H1 (cell line): ENCODE measurements around the gene ATF7. TPM values are rescaled to one million over a fixed set of nuclear protein-coding genes. Genes with fewer than 3 reads are reported as not detected.

Source experiments
- CTCF ChIA-PET: fragments of 300-600 bp; sonication (Branson Sonifier 250); formaldehyde crosslinking; loops from one replicate; lab custom pipeline; 2021; ENCODE audit not compliant: partially characterized antibody; lab: Charles Lee
- POLR2A ChIA-PET: fragments of 300-600 bp; sonication (Branson Sonifier 250); formaldehyde crosslinking; loops from one replicate; lab custom pipeline; 2021; ENCODE audit warnings: inconsistent platforms; ENCODE audit not compliant: partially characterized antibody; lab: Charles Lee
- DNase-seq, 2 experiments: peaks; one replicate each; pipeline versions ENCODE4 v3.0.0 to v3.0.0-alpha.2; 2010 to 2022; ENCODE audit warnings: low spot score in 2 of 2, low read depth in 1 of 2, mixed read lengths in 1 of 2
- FAIRE-seq: peaks from 2 replicates; lab custom pipeline; 2011; peaks lifted over from hg19 to GRCh38; lab: Jason Lieb, UNC
- H2AFZ ChIP-seq: 2 replicates; pipeline ENCODE4 v1.8.1; 2012; ENCODE audit warnings: low read length, inconsistent platforms
- H2AK5ac ChIP-seq: 2 replicates; pipeline ENCODE4 v1.6.1; 2013; ENCODE audit warnings: low read depth, low read length
- H2BK120ac ChIP-seq: replicated peaks from 2 replicates; pipeline ENCODE3; 2013; ENCODE audit warnings: low read depth, low read length, inconsistent platforms
- H2BK12ac ChIP-seq: 2 replicates; pipeline ENCODE4 v1.6.1; 2013; ENCODE audit warnings: low read depth, low read length
- H2BK15ac ChIP-seq: 2 replicates; pipeline ENCODE4 v1.6.1; 2013; ENCODE audit warnings: low read length
- H2BK20ac ChIP-seq: 2 replicates; pipeline ENCODE4 v1.6.1; 2013; ENCODE audit warnings: low read length
- H2BK5ac ChIP-seq: 2 replicates; pipeline ENCODE4 v1.6.1; 2013; ENCODE audit warnings: low read depth, low read length
- H3K14ac ChIP-seq: 2 replicates; pipeline ENCODE4 v1.6.1; 2013; ENCODE audit warnings: inconsistent platforms; ENCODE audit not compliant: insufficient read length
- H3K18ac ChIP-seq: 2 replicates; pipeline ENCODE4 v1.6.1; 2013; ENCODE audit warnings: low read length; ENCODE audit errors: extremely low read depth
- H3K23ac ChIP-seq: 2 replicates; pipeline ENCODE4 v1.6.1; 2013; ENCODE audit warnings: inconsistent platforms; ENCODE audit not compliant: insufficient read length
- H3K23me2 ChIP-seq: 2 replicates; pipeline ENCODE4 v1.6.1; 2013; ENCODE audit warnings: low read depth, low read length
- H3K27ac ChIP-seq: 2 replicates; pipeline ENCODE4 v1.6.1; 2011; ENCODE audit warnings: low read depth, low read length, inconsistent platforms
- H3K27me3 ChIP-seq, 4 experiments: replicated peaks in 1 of 4; 1 replicate in 1 of 4; 2 replicates in 3 of 4; pipeline versions ENCODE4 v1.6.1 to v1.8.1; 2011 to 2013; ENCODE audit warnings: low read length in 3 of 4, mild to moderate bottlenecking in 3 of 4, inconsistent platforms in 2 of 4, mixed read lengths in 2 of 4, moderate library complexity in 1 of 4; ENCODE audit not compliant: control insufficient read depth in 3 of 4, insufficient read depth in 3 of 4; ENCODE audit errors: extremely low read depth in 1 of 4
- H3K36me3 ChIP-seq, 4 experiments: 2 replicates each; pipeline versions ENCODE4 v1.6.1 to v1.8.1; 2011 to 2013; ENCODE audit warnings: mild to moderate bottlenecking in 4 of 4, low read length in 3 of 4, moderate library complexity in 2 of 4, control low read depth in 1 of 4, inconsistent platforms in 1 of 4; ENCODE audit not compliant: insufficient read depth in 4 of 4, control insufficient read depth in 2 of 4
- H3K4ac ChIP-seq: replicated peaks from 2 replicates; pipeline ENCODE3; 2013; ENCODE audit warnings: low read length, low read depth, mixed read lengths, inconsistent platforms; ENCODE audit not compliant: insufficient read length
- H3K4me1 ChIP-seq, 4 experiments: replicated peaks in 1 of 4; 1 replicate in 1 of 4; 2 replicates in 3 of 4; pipeline versions ENCODE4 v1.6.1 to v1.8.1; 2011 to 2013; ENCODE audit warnings: low read length in 3 of 4, inconsistent platforms in 2 of 4, mixed read lengths in 1 of 4; ENCODE audit not compliant: insufficient read depth in 4 of 4, control insufficient read depth in 3 of 4
- H3K4me2 ChIP-seq, 2 experiments: 2 replicates each; pipeline versions ENCODE4 v1.6.1 to v1.8.1; 2011 to 2013; ENCODE audit warnings: low read depth in 2 of 2, low read length in 2 of 2, control low read depth in 1 of 2, inconsistent platforms in 1 of 2, mild to moderate bottlenecking in 1 of 2; ENCODE audit not compliant: insufficient read depth in 1 of 2
- H3K4me3 ChIP-seq, 4 experiments: fragments of 200-600, 300-600 bp in 1 of 4; sonication (generic), shearing (Covaris generic), sonication (Bioruptor Twin) in 1 of 4; 2 replicates each; pipeline versions ENCODE4 v1.5.1 to v1.8.1; 2011 to 2016; ENCODE audit warnings: low read length in 4 of 4, low read depth in 3 of 4, control low read depth in 2 of 4, inconsistent platforms in 2 of 4, mild to moderate bottlenecking in 2 of 4, mixed read lengths in 1 of 4, moderate library complexity in 1 of 4; ENCODE audit not compliant: insufficient read depth in 2 of 4; ENCODE audit errors: extremely low read depth in 1 of 4
- H3K56ac ChIP-seq: replicated peaks from 2 replicates; pipeline ENCODE3; 2013; ENCODE audit warnings: low read depth, mild to moderate bottlenecking, mixed read lengths, low read length, inconsistent platforms; ENCODE audit not compliant: insufficient read length
- H3K79me1 ChIP-seq: 2 replicates; pipeline ENCODE4 v1.6.1; 2013; ENCODE audit warnings: low read depth, low read length, control low read depth
- H3K79me2 ChIP-seq, 2 experiments: 2 replicates each; pipeline versions ENCODE4 v1.6.1 to v1.8.1; 2012 to 2013; ENCODE audit warnings: low read length in 2 of 2, mild to moderate bottlenecking in 2 of 2, inconsistent platforms in 1 of 2; ENCODE audit not compliant: insufficient read depth in 2 of 2, control insufficient read depth in 1 of 2
- H3K9ac ChIP-seq, 4 experiments: replicated peaks in 1 of 4; 1 replicate in 1 of 4; 2 replicates in 3 of 4; pipeline versions ENCODE4 v1.6.1 to v1.8.1; 2011 to 2013; ENCODE audit warnings: low read depth in 3 of 4, low read length in 3 of 4, control low read depth in 2 of 4, mild to moderate bottlenecking in 2 of 4, moderate library complexity in 2 of 4, inconsistent platforms in 1 of 4; ENCODE audit errors: extremely low read depth in 1 of 4
- H3K9me3 ChIP-seq, 2 experiments: 2 replicates each; pipeline versions ENCODE4 v1.6.1 to v1.8.1; 2012 to 2013; ENCODE audit warnings: mild to moderate bottlenecking in 2 of 2, moderate library complexity in 2 of 2, control low read depth in 1 of 2, inconsistent platforms in 1 of 2, low read depth in 1 of 2, low read length in 1 of 2, mixed read lengths in 1 of 2; ENCODE audit not compliant: insufficient read depth in 2 of 2
- H4K20me1 ChIP-seq, 2 experiments: replicated peaks in 1 of 2; 2 replicates each; pipeline versions ENCODE3 to v1.8.1; 2011 to 2013; ENCODE audit warnings: inconsistent platforms in 2 of 2, low read length in 2 of 2, mild to moderate bottlenecking in 1 of 2; ENCODE audit not compliant: insufficient read depth in 2 of 2, control insufficient read depth in 1 of 2
- H4K5ac ChIP-seq: 2 replicates; pipeline ENCODE4 v1.6.1; 2013; ENCODE audit warnings: low read length, low read depth, mixed read lengths, inconsistent platforms; ENCODE audit not compliant: insufficient read length
- H4K8ac ChIP-seq: 2 replicates; pipeline ENCODE4 v1.8.0; 2013; ENCODE audit warnings: mild to moderate bottlenecking, moderate library complexity, low read length, inconsistent platforms; ENCODE audit not compliant: insufficient read depth; ENCODE audit errors: extremely low read depth
- H4K91ac ChIP-seq: replicated peaks from 2 replicates; pipeline ENCODE3; 2013; ENCODE audit warnings: low read length, mixed read lengths, inconsistent platforms; ENCODE audit not compliant: insufficient read length
- CBX8 ChIP-seq: fragments of 300-800, 300-1000 bp; sonication (generic); IDR thresholded peaks from 2 replicates; pipeline ENCODE4 v1.7.1; 2016; ENCODE audit warnings: low read depth, low read length, borderline replicate concordance
- RXRA ChIP-seq: IDR thresholded peaks from 2 replicates; pipeline ENCODE4 v1.6.1; 2011; ENCODE audit warnings: low read depth, mild to moderate bottlenecking, low read length, moderate library complexity; ENCODE audit not compliant: insufficient read depth
- SUZ12 ChIP-seq: fragments of 200-600 bp; sonication (generic); IDR thresholded peaks from 2 replicates; pipeline ENCODE4 v1.6.1; 2012; ENCODE audit warnings: mild to moderate bottlenecking, inconsistent platforms, low read length, moderate library complexity, mixed read lengths
- WGBS, 2 experiments: shearing (Covaris generic) in 1 of 2; methylation state at CpG; one replicate each; pipeline versions ENCODE4 v1.1.6 to v1.1.7; 2013 to 2015; ENCODE audit warnings: low lambda C conversion rate in 2 of 2, mixed read lengths in 2 of 2, inconsistent platforms in 1 of 2, low coverage in 1 of 2, missing lambda C conversion rate in 1 of 2; ENCODE audit not compliant: insufficient replicate concordance in 2 of 2, insufficient coverage in 1 of 2, insufficient read length in 1 of 2; ENCODE audit errors: extremely low coverage in 1 of 2, missing lambda C conversion rate in 1 of 2; 5-methylcytosine and 5-hydroxymethylcytosine counted together
- polyA plus RNA-seq, 7 experiments: library from polyadenylated mRNA; depleted of rRNA in 3 of 7; stranded (reverse) in 5 of 7; unstranded in 2 of 7; fragments of >200 nt in 5 of 7; fragments of 200-250 nt in 2 of 7; gene quantifications; 1 replicate in 5 of 7; 2 replicates in 1 of 7; 4 replicates in 1 of 7; pipeline versions ENCODE4 v1.2.1 to v1.2.3, GENCODE V29; 2011 to 2013; ENCODE audit warnings: missing spikeins in 2 of 7, mixed read lengths in 2 of 7
- total RNA-seq: library from RNA; stranded (reverse); fragmentation: NEBNext Ultra II Directional; extraction: Animal tissue kit (Norgen Biotek cat#: 25700); gene quantifications from 2 replicates; pipeline ENCODE4 v1.2.1, GENCODE V29; 2021

The ATF7 gene
- total and polyA plus RNA-seq, 2 of the 8 experiments (the other 6 are each of a cell fraction or from before 2014, with no cell fraction given) = 10.1 to 16.6 TPM

- no peak overlapping the region for H3K4me2 ChIP-seq
- no peak overlapping the region for H3K14ac ChIP-seq
- H3K27me3 ChIP-seq = no peaks in the 10 kb centered on the region
- WGBS, 2 experiments = 89% methylated on average over 4 of the region's 4 CpGs; no CpG with 5 or more reads in 1 of the 2 experiments
- H3K23me2 ChIP-seq = no peaks in the 10 kb centered on the region
- no peak overlapping the region for H2AFZ ChIP-seq
- no peak overlapping the region for H3K23ac ChIP-seq
- no peak overlapping the region for H3K27ac ChIP-seq
- H2BK5ac ChIP-seq = no peak overlapping the region
- TF ChIP-seq CBX8 (no peak), RXRA (no peak), SUZ12 (no peak)
- POLR2A ChIA-PET = no interaction called here
- H3K56ac ChIP-seq = no peak overlapping the region
- CTCF ChIA-PET = no interaction called here
- no peak overlapping the region for H3K4me3 ChIP-seq
- no peaks in the 10 kb centered on the region for H3K79me1 ChIP-seq
- H2BK15ac ChIP-seq = no peak overlapping the region
- no peaks in the 10 kb centered on the region for H3K9me3 ChIP-seq
- H2BK120ac ChIP-seq = no peak overlapping the region
- no peak overlapping the region for H4K91ac ChIP-seq
- H3K79me2 ChIP-seq = no peaks in the 10 kb centered on the region
- DNase-seq = no peak
- no peak overlapping the region for H2BK20ac ChIP-seq
- no peak for FAIRE-seq
- no peaks in the 10 kb centered on the region for H4K20me1 ChIP-seq
- H3K18ac ChIP-seq = no peak overlapping the region
- H4K8ac ChIP-seq = no peak overlapping the region
- H4K5ac ChIP-seq = no peak overlapping the region
- no peak overlapping the region for H3K9ac ChIP-seq
- no peak overlapping the region for H2AK5ac ChIP-seq
- H3K4me1 ChIP-seq = no peaks in the 10 kb centered on the region
- H3K36me3 ChIP-seq = peaks cover 2 to 19% (median 8%) of the 10 kb centered on the region in 4 experiments
- H3K4ac ChIP-seq = no peak overlapping the region
- H2BK12ac ChIP-seq = no peak overlapping the region
These were observed 95.3 kb downstream of the ATF7 start for GRCh38 chr12:53530920-53531319.
